Central memory CD4-positive, alpha-beta T cell (primary cell): Measurements from ENCODE around the gene SLC7A9.
"Not testable (repeated sequence)": the region's sequence is repeated elsewhere in the genome, so short reads cannot be mapped to it uniquely, and the experiment has no call there.

Source experiments
- DNase-seq: peaks from one replicate; pipeline ENCODE4 v3.0.0; 2022

Gene SLC7A9

DNA sequence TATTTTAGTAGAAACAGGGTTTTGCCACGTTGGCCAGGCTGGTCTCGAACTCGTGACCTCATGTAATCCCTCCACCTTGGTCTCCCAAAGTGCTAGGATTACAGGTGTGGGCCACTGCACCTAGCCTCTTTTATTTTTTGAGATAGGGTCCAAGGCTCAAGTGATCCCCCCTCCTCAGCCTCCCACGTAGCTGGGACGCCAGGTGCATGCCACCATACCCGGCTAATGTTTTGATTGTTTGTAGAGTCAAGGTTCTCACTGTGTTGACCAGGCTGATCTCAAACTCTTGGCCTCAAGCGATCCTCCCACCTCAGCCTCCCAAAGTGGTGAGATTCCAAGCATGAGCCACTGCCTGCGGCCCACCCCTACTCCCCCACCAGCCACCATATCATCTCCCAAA is 6.3 kb downstream of the SLC7A9 start:
- DNase-seq: no peak

GRCh38 chr19:32862741-32863140 is 6.8 kb downstream of the SLC7A9 start:
- no peak for DNase-seq

- no peak for DNase-seq
Measured at GRCh38 chr19:32862173-32862572, 7.4 kb downstream of the SLC7A9 start.

DNA sequence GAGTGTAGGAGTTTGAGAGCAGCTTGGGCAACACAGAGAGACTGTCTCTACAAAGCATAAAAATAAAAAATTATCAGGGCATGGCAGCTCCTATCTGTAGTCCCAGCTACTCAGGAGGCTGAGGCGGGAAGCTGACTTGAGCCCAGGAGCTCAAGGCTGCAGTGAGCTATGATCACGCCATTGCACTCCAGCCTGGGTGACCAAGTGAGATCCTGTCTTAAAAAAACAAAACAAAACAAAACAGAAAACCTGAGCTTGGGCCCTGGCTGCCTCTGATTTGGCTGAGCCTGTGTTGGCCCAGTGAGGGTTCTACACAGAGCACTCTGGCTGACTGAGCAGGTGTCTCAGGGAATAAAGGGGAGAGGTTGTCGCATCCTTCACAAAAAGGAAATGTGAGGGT is 8.0 kb downstream of the SLC7A9 start:
- no peak for DNase-seq

DNA sequence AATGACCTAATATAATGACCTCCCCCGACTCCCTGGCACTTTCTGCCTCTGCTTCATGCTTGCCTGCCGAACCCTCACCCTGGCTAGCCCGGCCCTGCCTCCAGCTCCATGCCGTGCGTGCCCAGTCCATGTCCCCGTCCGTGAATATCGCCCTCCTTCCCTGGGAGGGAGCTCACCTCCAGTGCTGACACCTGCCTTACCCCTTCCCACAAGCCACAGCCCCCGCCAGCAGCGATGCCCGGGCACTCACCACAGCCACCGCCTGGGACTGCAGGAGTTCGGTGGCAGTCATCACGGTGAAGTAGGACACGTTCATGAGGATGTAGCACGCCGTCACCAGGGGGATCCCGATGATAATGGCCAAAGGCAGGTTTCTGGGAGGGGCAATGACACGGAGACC is 10.0 kb downstream of the SLC7A9 start:
- no peak for DNase-seq

DNA sequence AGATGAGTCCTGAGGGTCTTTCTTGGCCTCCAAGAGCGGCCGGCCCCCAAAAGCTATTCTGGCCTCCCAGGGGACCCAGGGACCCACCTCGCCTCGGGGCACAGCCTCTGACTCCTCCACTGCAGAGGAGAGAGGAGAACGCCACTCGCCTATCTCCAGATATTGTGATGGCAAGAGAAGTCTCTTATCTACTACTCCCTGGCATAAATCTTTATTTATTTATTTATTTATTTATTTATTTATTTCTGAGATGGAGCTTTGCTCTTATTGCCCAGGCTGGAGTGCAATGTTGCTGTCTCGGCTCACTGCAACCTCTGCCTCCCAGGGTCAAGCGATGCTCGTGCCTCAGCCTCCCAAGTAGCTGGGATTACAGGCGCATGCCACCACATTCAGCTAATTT is 11.0 kb downstream of the SLC7A9 start:
- no peak for DNase-seq

DNA sequence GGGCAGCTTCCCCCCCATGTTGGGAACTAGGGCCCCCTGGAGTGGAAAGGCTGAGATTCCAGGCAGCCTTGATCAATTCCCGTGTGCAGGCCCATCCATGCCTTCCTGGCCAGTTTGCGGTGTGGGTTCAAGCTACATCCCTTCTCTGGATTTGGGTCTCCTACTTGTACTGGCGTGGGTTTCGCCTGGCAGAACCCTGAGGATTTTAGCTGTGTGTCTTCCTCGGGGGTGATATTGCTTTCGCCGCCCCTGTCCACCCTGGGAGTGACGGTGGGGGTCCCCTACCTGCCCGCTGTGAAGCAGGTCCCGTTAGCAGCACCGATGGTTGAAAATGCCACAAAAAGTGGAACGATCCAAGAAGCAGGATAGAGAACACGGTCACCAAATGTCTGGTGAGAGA is 11.4 kb downstream of the SLC7A9 start:
- no peak for DNase-seq

- no peak for DNase-seq
Measured at GRCh38 chr19:32857584-32857983, 12.0 kb downstream of the SLC7A9 start.

DNA sequence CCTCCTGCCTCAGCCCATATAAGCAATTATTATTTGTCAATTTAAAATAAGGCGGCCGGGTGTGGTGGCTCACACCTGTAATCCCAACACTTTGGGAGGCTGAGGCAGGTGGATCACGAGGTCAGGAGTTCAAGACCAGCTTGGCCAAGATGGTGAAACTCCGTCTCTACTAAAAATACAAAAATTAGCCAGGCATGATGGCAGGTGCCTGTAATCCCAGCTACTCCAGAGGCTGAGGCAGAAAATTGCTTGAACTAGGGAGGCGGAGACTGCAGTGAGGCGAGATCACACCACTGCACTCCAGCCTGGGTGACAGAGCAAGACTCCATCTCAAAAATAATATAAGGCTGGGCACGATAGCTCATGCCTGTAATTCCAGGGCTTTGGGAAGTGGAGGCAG is 12.7 kb downstream of the SLC7A9 start:
- DNase-seq: not testable (repeated sequence)

- no peak for DNase-seq
Measured at GRCh38 chr19:32852216-32852615, 17.4 kb downstream of the SLC7A9 start.

DNA sequence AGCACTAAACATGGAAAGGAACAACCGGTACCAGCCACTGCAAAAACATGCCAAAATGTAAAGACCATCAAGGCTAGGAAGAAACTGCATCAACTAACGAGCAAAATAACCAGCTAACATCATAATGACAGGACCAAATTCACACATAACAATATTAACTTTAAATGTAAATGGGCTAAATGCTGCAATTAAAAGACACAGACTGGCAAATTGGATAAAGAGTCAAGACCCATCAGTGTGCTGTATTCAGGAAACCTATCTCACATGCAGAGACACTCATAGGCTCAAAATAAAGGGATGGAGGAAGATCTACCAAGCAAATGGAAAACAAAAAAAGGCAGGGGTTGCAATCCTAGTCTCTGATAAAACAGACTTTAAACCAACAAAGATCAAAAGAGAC is 21.5 kb downstream of the SLC7A9 start:
- DNase-seq: not testable (repeated sequence)

GRCh38 chr19:32843716-32844245 is 25.8 kb downstream of the SLC7A9 start:
- DNase-seq: no peak

- no peak for DNase-seq
Measured at GRCh38 chr19:32842061-32842460, 27.5 kb downstream of the SLC7A9 start.

DNA sequence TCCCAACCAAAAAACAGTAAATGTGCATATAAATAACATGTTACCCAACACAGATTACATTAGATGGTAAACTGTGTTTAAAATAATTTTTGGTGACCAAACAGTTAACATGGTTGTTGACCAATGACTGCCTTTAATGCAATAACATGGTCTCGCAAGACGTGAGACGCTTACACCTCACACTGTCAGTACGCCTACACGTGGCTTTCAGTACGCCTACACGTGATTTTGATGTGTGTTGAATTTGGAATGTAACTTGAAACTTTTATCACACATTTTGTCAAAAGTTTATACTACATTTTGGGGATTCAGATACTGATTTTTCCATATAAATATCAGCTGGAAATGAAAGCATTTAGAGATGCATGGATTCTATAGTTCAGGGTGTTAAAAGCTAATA is 32.0 kb downstream of the SLC7A9 start:
- no peak for DNase-seq

DNA sequence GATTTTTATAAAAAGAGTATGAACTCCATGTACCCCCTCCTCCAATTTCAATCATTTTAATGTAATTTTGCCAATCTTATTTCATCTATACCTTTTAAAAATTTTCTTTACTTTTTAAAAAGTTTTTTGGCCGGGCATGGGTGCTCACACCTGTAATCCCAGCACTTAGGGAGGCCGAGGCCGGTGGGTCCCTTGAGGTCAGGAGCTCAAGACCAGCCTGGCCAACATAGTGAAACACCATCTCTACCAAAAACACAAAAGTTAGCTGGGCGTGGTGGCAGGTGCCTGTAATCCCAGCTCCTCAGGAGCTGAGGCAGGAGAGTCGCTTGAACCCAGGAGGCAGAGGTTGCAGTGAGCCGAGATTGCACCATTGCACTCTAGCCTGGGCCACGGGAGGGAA is 36.2 kb downstream of the SLC7A9 start:
- DNase-seq: not testable (repeated sequence)

- DNase-seq: not testable (repeated sequence)
Measured at GRCh38 chr19:32832825-32833224, 36.7 kb downstream of the SLC7A9 start.

- not testable (repeated sequence) for DNase-seq
Measured at GRCh38 chr19:32832094-32832493, 37.5 kb downstream of the SLC7A9 start.

DNA sequence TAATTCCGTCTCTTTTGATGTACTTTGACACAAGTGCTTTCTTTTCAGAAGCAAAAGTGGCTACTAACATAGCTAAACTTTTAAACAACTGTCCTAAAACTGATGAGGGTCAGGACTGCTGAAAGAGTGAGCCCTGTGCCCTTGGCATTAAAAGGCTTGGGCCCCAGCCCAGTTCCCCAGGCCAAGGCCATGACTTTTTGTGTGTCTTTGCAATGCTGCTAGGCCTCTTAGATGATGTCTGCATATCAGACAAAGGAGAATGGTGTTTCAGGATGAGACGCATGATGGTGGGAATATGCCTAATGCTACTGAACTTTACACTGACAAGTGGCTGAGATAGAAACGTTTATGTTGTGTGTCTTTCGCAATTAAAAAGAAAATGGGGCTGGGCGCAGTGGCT is 38.0 kb downstream of the SLC7A9 start:
- DNase-seq: no peak

- no peak for DNase-seq
Measured at GRCh38 chr19:32830231-32831014, 39.1 kb downstream of the SLC7A9 start.

DNA sequence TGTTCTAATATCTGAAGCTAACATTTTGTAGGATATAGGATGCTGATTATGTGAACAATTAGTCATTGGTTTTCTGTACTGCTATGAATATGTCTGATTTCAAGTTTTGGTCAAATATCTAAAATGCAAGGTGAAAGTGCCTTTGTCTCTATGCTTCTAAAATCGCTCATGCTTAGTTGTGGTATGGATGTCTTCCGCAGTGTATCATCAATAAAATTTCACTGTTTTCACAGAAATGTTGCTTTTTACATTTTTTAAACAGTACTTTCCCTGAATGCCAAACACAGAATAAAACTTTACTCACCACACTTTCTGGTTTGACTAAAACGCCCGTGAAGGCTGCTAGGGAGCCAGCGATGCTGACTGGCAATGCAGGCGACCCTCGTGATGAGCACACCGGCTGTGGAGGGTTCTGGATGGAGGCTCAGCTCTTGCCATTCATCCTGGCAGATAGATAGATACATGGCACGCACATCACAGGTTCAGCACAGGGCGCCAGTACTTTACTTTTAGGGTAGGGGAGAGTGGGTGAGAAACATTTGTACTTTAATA is 40.1 kb downstream of the SLC7A9 start:
- DNase-seq: no peak

DNA sequence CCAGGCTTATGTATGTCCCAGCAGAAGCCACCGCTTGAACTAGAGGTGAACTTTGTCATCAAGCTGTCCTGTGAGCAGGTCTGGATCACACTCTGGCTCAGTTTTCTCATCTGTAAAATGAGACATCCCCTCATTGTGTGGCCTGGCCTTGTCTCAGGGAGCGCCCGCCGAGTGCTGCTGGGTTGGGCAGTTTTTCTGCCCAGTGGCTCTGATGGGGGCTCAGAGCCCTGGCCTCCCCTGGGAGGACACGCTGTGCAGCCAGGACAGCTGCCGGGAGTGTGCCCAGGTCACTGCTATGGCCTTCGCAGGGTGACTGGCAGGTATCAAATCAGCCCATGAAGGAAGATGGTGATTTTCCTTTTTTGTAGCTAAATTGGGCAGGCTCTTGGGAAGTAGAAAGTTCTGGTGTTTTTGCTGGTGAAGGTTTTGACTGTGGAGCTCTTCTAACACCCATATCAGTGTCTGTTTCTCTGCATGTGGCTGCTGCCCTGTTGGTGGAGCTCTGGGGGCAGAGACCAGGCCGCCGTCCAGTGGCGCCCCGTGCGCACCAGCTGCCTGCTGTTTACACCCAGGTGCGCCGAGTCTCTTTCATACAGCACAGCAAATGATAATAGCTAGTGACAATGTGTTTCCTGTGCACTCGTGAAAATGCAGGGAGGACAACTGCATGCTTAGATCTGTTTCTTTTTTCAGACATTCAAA is 40.8 kb downstream of the SLC7A9 start:
- DNase-seq: no peak

- DNase-seq: no peak
Measured at GRCh38 chr19:32828139-32828538, 41.4 kb downstream of the SLC7A9 start.

GRCh38 chr19:32824916-32825608 is 44.5 kb downstream of the SLC7A9 start:
- no peak for DNase-seq
